Activated T-cell treated with anti-CD3 and anti-CD28 coated beads, Interleukin-2, amount 50 U/mL, for 24 hours (primary cell): ENCODE measurements around the gene DTX2.
"Not testable (repeated sequence)": the region's sequence is repeated elsewhere in the genome, so short reads cannot be mapped to it uniquely, and the experiment has no call there.

ENCODE experiments used
- DNase-seq: peaks from one replicate; pipeline ENCODE4 v3.0.0-alpha.2; 2020
- H3K27ac Mint-ChIP-seq: 2 replicates; pipeline ENCODE4 v1.8.0; 2020; ENCODE audit warnings: mild to moderate bottlenecking, mixed read lengths
- H3K27me3 Mint-ChIP-seq: 2 replicates; pipeline ENCODE4 v1.8.0; 2020; ENCODE audit warnings: mixed read lengths
- H3K36me3 Mint-ChIP-seq: 2 replicates; pipeline ENCODE4 v1.8.0; 2020; ENCODE audit warnings: low read depth, mixed read lengths
- H3K4me1 Mint-ChIP-seq: 2 replicates; pipeline ENCODE4 v1.8.0; 2020; ENCODE audit warnings: low read depth, mixed read lengths
- H3K4me3 Mint-ChIP-seq: 2 replicates; pipeline ENCODE4 v1.8.0; 2020; ENCODE audit warnings: mild to moderate bottlenecking, moderate library complexity, mixed read lengths
- H3K9me3 Mint-ChIP-seq: 2 replicates; pipeline ENCODE4 v1.8.0; 2020; ENCODE audit warnings: mixed read lengths

Gene DTX2

DNA sequence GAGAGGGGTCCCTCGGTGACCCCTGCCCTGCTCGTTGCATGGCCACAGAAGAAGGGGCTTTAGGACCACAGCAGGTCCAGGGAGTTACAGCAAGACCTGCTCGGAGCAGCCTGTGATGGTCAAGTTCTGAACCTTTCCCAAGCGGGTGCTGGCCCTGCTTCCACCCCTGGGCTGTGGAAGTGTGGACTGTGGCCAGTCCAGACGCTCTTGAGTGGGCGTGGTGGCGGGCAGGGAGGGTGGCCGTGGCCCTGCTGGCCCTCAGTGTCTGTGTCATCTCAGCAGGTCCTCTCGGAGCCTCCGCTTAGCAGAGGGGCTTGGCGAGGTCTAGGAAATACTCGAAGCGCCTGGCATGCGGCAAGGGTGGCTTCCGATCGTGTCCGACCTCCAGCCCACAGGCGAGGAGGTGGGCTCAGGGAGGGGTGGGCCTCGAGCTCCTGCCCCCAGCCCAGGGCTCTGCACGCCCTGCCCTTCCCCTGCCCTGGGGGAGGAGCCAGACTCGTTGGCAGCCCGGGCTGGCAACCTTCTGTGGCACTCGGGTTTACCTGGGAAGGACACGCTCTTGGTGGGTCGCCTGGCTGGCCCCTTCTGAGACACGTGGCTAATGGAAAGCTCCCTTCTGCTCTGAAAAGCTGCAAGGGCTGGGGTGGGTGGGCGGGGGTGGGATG, 36.5 kb downstream of the DTX2 start:
- H3K4me3 Mint-ChIP-seq, H3K9me3 Mint-ChIP-seq, DNase-seq, H3K27me3 Mint-ChIP-seq, H3K4me1 Mint-ChIP-seq, H3K27ac Mint-ChIP-seq: not testable (repeated sequence)
- peaks cover 20% of the 10 kb centered on the region for H3K36me3 Mint-ChIP-seq

- peaks cover 23% of the 10 kb centered on the region for H3K36me3 Mint-ChIP-seq
- not testable (repeated sequence) for H3K9me3 Mint-ChIP-seq, H3K4me3 Mint-ChIP-seq, DNase-seq, H3K27me3 Mint-ChIP-seq, H3K27ac Mint-ChIP-seq, H3K4me1 Mint-ChIP-seq
Observed at GRCh38 chr7:76498583-76499200, 37.2 kb downstream of the DTX2 start.

DNA sequence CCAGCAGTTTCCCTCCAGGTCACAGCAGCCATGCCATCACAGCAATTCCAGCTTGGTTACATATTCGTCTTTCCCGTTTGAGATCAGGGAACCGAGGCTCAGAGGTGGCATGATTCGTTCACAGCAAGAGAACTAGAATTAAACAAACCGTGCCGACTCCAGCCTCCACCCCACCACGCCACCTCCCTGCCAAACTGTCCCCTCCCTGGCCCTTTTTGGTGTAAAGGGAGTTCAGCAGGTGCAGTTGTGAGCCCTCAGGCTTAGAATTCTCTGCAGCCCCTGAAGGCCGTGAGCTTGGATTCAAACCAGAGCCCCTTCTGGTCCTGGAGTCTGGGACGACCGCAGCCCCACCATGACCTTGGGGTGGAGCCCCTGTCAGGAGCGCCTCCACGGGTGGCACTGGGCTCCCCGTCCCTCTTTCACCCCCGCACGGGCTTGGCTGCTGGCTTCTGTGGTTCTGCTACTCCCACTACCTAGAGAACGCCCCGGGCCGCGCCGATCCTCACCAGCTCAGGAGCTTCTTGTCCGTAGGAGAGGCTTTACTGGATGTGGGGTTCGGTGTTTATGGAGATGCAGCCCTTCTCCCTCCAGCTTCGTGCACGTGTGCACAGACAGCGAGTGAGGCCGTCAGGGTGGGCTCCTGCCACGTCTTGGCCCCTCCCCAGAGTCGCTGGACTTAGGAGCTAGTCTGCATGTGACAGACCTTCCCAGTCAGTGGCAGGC, 37.9 kb downstream of the DTX2 start:
- H3K27ac Mint-ChIP-seq, H3K4me1 Mint-ChIP-seq, H3K9me3 Mint-ChIP-seq, H3K4me3 Mint-ChIP-seq, H3K27me3 Mint-ChIP-seq, DNase-seq: not testable (repeated sequence)
- peaks cover 23% of the 10 kb centered on the region for H3K36me3 Mint-ChIP-seq

- H3K27ac Mint-ChIP-seq, DNase-seq, H3K27me3 Mint-ChIP-seq, H3K4me1 Mint-ChIP-seq, H3K4me3 Mint-ChIP-seq, H3K9me3 Mint-ChIP-seq: not testable (repeated sequence)
- peaks cover 27% of the 10 kb centered on the region for H3K36me3 Mint-ChIP-seq
Observed at GRCh38 chr7:76499924-76500241, 38.4 kb downstream of the DTX2 start.

DNA sequence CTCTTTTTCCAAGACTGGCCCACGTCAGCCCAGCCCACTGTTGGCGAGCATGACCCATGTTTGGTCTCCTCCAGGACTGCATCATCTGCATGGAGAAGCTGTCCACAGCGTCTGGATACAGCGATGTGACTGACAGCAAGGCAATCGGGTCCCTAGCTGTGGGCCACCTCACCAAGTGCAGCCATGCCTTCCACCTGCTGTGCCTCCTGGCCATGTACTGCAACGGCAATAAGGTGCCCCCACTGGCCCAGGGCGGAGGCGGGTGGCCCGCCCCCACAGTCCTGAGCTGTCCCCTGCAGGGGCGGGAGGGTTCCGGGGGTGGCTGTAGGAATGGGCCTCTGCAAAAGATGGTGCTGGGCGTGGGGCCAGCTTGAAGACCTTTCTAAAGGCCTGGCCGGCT, 40.7 kb downstream of the DTX2 start:
- not testable (repeated sequence) for H3K4me3 Mint-ChIP-seq, DNase-seq, H3K4me1 Mint-ChIP-seq, H3K27me3 Mint-ChIP-seq, H3K9me3 Mint-ChIP-seq, H3K27ac Mint-ChIP-seq
- H3K36me3 Mint-ChIP-seq = peaks cover 36% of the 10 kb centered on the region

DNA sequence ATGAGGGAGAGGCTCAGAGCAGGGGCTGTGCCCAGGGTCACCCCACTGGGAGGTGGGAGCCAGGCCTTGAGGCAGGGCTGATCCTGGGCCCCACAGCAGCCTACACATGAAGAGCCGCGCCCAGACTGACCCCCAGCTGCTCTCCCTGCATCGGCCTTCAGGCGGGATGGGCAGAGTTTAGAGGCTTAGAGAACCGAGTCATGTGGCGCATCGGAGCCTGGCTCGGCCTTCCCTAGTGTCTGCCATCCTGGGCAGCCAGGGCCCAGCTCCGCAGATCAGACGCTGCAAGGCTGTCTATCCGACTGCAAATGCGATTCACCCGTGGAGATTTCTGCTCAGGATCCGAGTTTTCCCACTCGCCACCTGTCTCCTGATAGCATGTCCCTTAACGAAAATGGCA, 41.3 kb downstream of the DTX2 start:
- H3K27me3 Mint-ChIP-seq, H3K4me3 Mint-ChIP-seq, H3K4me1 Mint-ChIP-seq, H3K27ac Mint-ChIP-seq, DNase-seq, H3K9me3 Mint-ChIP-seq: not testable (repeated sequence)
- H3K36me3 Mint-ChIP-seq = peaks cover 36% of the 10 kb centered on the region

GRCh38 chr7:76503244-76503643, 41.7 kb downstream of the DTX2 start:
- not testable (repeated sequence) for H3K9me3 Mint-ChIP-seq, DNase-seq, H3K27ac Mint-ChIP-seq, H3K4me3 Mint-ChIP-seq, H3K4me1 Mint-ChIP-seq, H3K27me3 Mint-ChIP-seq
- peaks cover 36% of the 10 kb centered on the region for H3K36me3 Mint-ChIP-seq

- peaks cover 36% of the 10 kb centered on the region for H3K36me3 Mint-ChIP-seq
- not testable (repeated sequence) for H3K9me3 Mint-ChIP-seq, H3K27ac Mint-ChIP-seq, H3K27me3 Mint-ChIP-seq, H3K4me1 Mint-ChIP-seq, H3K4me3 Mint-ChIP-seq
- peak; percentile 22 for DNase-seq
Observed at GRCh38 chr7:76504351-76505167, 43.0 kb downstream of the DTX2 start.

GRCh38 chr7:76505168-76506080, 43.9 kb downstream of the DTX2 start:
- no peaks in the 10 kb centered on the region for H3K4me1 Mint-ChIP-seq
- H3K4me3 Mint-ChIP-seq = no peak overlapping the region
- DNase-seq = peak; percentile 16
- H3K36me3 Mint-ChIP-seq = peaks cover 32% of the 10 kb centered on the region
- H3K27ac Mint-ChIP-seq = no peak overlapping the region
- no peaks in the 10 kb centered on the region for H3K9me3 Mint-ChIP-seq
- H3K27me3 Mint-ChIP-seq = no peaks in the 10 kb centered on the region

- no peak for DNase-seq
- Mint-ChIP-seq H3K4me3 (no peak overlapping the region), H3K4me1 (no peaks in the 10 kb centered on the region), H3K9me3 (no peaks in the 10 kb centered on the region), H3K36me3 (peaks cover 30% of the 10 kb centered on the region), H3K27ac (no peak overlapping the region), H3K27me3 (no peaks in the 10 kb centered on the region)
Observed at GRCh38 chr7:76506081-76506440, 44.6 kb downstream of the DTX2 start.

GRCh38 chr7:76506643-76507042, 45.1 kb downstream of the DTX2 start:
- H3K4me3 Mint-ChIP-seq, H3K9me3 Mint-ChIP-seq, H3K4me1 Mint-ChIP-seq, DNase-seq, H3K27ac Mint-ChIP-seq, H3K27me3 Mint-ChIP-seq: not testable (repeated sequence)
- H3K36me3 Mint-ChIP-seq = peaks cover 25% of the 10 kb centered on the region

- DNase-seq = no peak
- no peaks in the 10 kb centered on the region for H3K9me3 Mint-ChIP-seq
- peaks cover 18% of the 10 kb centered on the region for H3K36me3 Mint-ChIP-seq
- H3K27me3 Mint-ChIP-seq = no peaks in the 10 kb centered on the region
- no peak overlapping the region for H3K4me3 Mint-ChIP-seq
- no peaks in the 10 kb centered on the region for H3K4me1 Mint-ChIP-seq
- no peak overlapping the region for H3K27ac Mint-ChIP-seq
Observed at GRCh38 chr7:76507723-76508406, 46.4 kb downstream of the DTX2 start.

GRCh38 chr7:76509931-76510877, 48.7 kb downstream of the DTX2 start, which contains the start of gene UPK3B:
Gene UPK3B (plus strand): TSS chr7:76510552. CDS start chr7:76510653, 101 bp downstream.
- H3K4me1 Mint-ChIP-seq = no peaks in the 10 kb centered on the region
- H3K9me3 Mint-ChIP-seq = no peaks in the 10 kb centered on the region
- no peaks in the 10 kb centered on the region for H3K27me3 Mint-ChIP-seq
- H3K36me3 Mint-ChIP-seq = peaks cover 7% of the 10 kb centered on the region
- H3K4me3 Mint-ChIP-seq = no peak within 1 kb of the TSS
- DNase-seq = peak; percentile 29
- H3K27ac Mint-ChIP-seq = no peak within 1 kb of the TSS
